Tibial nerve (tissue), 3 donors: ENCODE data around the gene GPR15.

ENCODE experiments used
- CTCF ChIP-seq, 5 experiments: fragments of 200-600 bp in 3 of 5; fragments of 450-650 bp in 2 of 5; sonication (generic) in 3 of 5; IDR thresholded peaks; one replicate each; pipeline ENCODE4 v1.5.1; 2016 to 2019; ENCODE audit warnings: antibody characterized with exemption in 5 of 5, mild to moderate bottlenecking in 3 of 5, moderate library complexity in 2 of 5
- POLR2A ChIP-seq, 2 donors: fragments of 450-650 bp; IDR thresholded peaks; one replicate each; pipeline ENCODE4 v1.6.1; 2017; ENCODE audit warnings: antibody characterized with exemption in 2 of 2, mild to moderate bottlenecking in 2 of 2, moderate library complexity in 2 of 2

GRCh38 chr3:98553021-98553563 is 21.3 kb downstream of the GPR15 start:
- no peak for TF ChIP-seq POLR2A (IDR thresholded peaks at IDR 0.05)
- no peak for TF ChIP-seq CTCF (IDR thresholded peaks at IDR 0.05)
